ENCODE measurements around the gene UVRAG.
"Not testable (repeated sequence)": the region's sequence is repeated elsewhere in the genome, so short reads cannot be mapped to it uniquely, and the experiment has no call there.

Gene UVRAG

GRCh38 chr11:75873417-75874221, 58.6 kb downstream of the UVRAG start:
- DNase-seq (ENCODE audit: extremely low read depth in 1 of 2, low read depth in 1 of 2) = no peak

- no peak for DNase-seq (ENCODE audit: extremely low read depth in 1 of 2, low read depth in 1 of 2)
Measured at GRCh38 chr11:75874684-75875341, 59.8 kb downstream of the UVRAG start.

GRCh38 chr11:75877327-75877726, 62.3 kb downstream of the UVRAG start:
- not testable (repeated sequence) for DNase-seq (ENCODE audit: extremely low read depth in 1 of 2, low read depth in 1 of 2)

GRCh38 chr11:75877931-75878330, 62.9 kb downstream of the UVRAG start:
- DNase-seq (ENCODE audit: extremely low read depth in 1 of 2, low read depth in 1 of 2) = not testable (repeated sequence)

- no peak for DNase-seq (ENCODE audit: extremely low read depth in 1 of 2, low read depth in 1 of 2)
Measured at GRCh38 chr11:75878933-75879332, 63.9 kb downstream of the UVRAG start.

- DNase-seq (ENCODE audit: extremely low read depth in 1 of 2, low read depth in 1 of 2) = no peak
Measured at GRCh38 chr11:75879737-75880136, 64.7 kb downstream of the UVRAG start.

GRCh38 chr11:75880343-75880742, 65.3 kb downstream of the UVRAG start:
- not testable (repeated sequence) for DNase-seq (ENCODE audit: extremely low read depth in 1 of 2, low read depth in 1 of 2)

- DNase-seq (ENCODE audit: extremely low read depth in 1 of 2, low read depth in 1 of 2) = no peak
Measured at GRCh38 chr11:75884321-75884720, 69.3 kb downstream of the UVRAG start.

GRCh38 chr11:75888416-75888815, 73.4 kb downstream of the UVRAG start:
- no peak for DNase-seq (ENCODE audit: extremely low read depth in 1 of 2, low read depth in 1 of 2)

- no peak for DNase-seq (ENCODE audit: extremely low read depth in 1 of 2, low read depth in 1 of 2)
Measured at GRCh38 chr11:75891947-75892739, 77.1 kb downstream of the UVRAG start.

- no peak for DNase-seq (ENCODE audit: extremely low read depth in 1 of 2, low read depth in 1 of 2)
Measured at GRCh38 chr11:75893251-75893650, 78.2 kb downstream of the UVRAG start.

- no peak for DNase-seq (ENCODE audit: extremely low read depth in 1 of 2, low read depth in 1 of 2)
Measured at GRCh38 chr11:75894036-75894585, 79.1 kb downstream of the UVRAG start.

GRCh38 chr11:75896843-75897419, 81.9 kb downstream of the UVRAG start:
- no peak for DNase-seq (ENCODE audit: extremely low read depth in 1 of 2, low read depth in 1 of 2)

- no peak for DNase-seq (ENCODE audit: extremely low read depth in 1 of 2, low read depth in 1 of 2)
Measured at GRCh38 chr11:75898871-75899270, 83.9 kb downstream of the UVRAG start.

- no peak for DNase-seq (ENCODE audit: extremely low read depth in 1 of 2, low read depth in 1 of 2)
Measured at GRCh38 chr11:75899806-75900205, 84.8 kb downstream of the UVRAG start.

GRCh38 chr11:75900848-75901247, 85.8 kb downstream of the UVRAG start:
- DNase-seq (ENCODE audit: extremely low read depth in 1 of 2, low read depth in 1 of 2) = no peak

GRCh38 chr11:75902631-75903030, 87.6 kb downstream of the UVRAG start:
- no peak for DNase-seq (ENCODE audit: extremely low read depth in 1 of 2, low read depth in 1 of 2)

- DNase-seq (ENCODE audit: extremely low read depth in 1 of 2, low read depth in 1 of 2) = no peak
Measured at GRCh38 chr11:75903276-75903675, 88.3 kb downstream of the UVRAG start.

GRCh38 chr11:75905434-75905833, 90.4 kb downstream of the UVRAG start:
- DNase-seq (ENCODE audit: extremely low read depth in 1 of 2, low read depth in 1 of 2) = no peak

GRCh38 chr11:75907906-75908527, 93.0 kb downstream of the UVRAG start:
- DNase-seq (ENCODE audit: extremely low read depth in 1 of 2, low read depth in 1 of 2) = no peak

Measured in activated CD8-positive, alpha-beta memory T cell treated with anti-CD3 and anti-CD28 coated beads for 1 hour (primary cell).